ENCODE results near the gene EXOC1.

DNA sequence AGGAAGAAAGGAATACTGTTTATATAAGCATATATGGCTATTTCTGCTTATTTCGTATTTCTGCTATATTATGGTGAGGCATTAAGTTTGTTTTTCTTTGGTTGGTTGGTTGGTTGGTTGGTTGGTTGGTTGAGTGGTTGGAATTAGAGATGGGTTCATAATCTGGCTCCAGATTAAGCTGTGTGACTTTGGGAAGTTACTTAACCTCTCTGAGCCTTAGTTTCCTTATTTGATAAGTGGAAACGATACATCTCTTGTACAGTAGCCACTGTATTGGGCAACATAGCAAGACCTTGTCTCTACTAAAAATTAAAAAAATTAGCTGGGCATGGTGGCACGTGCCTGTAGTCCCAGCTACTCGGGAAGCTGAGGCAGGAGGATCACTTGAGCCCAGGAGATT lies 49.2 kb downstream of the EXOC1 start:
- TF ChIP-seq, protein P1, sequence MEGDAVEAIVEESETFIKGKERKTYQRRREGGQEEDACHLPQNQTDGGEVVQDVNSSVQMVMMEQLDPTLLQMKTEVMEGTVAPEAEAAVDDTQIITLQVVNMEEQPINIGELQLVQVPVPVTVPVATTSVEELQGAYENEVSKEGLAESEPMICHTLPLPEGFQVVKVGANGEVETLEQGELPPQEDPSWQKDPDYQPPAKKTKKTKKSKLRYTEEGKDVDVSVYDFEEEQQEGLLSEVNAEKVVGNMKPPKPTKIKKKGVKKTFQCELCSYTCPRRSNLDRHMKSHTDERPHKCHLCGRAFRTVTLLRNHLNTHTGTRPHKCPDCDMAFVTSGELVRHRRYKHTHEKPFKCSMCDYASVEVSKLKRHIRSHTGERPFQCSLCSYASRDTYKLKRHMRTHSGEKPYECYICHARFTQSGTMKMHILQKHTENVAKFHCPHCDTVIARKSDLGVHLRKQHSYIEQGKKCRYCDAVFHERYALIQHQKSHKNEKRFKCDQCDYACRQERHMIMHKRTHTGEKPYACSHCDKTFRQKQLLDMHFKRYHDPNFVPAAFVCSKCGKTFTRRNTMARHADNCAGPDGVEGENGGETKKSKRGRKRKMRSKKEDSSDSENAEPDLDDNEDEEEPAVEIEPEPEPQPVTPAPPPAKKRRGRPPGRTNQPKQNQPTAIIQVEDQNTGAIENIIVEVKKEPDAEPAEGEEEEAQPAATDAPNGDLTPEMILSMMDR (IDR thresholded peaks at IDR 0.05; ENCODE audit: insufficient read depth, low read length, poor library complexity, severe bottlenecking) = no peak
- no peak for TF ChIP-seq EZH2phosphoT487 (conservative IDR thresholded peaks at IDR 0.05; ENCODE audit: low read length)

Measured in SU-DHL-6 (cell line).